ENCODE measurements around the gene PRKCI.
"Not testable (repeated sequence)": the region's sequence is repeated elsewhere in the genome, so short reads cannot be mapped to it uniquely, and the experiment has no call there.

The PRKCI gene

DNA sequence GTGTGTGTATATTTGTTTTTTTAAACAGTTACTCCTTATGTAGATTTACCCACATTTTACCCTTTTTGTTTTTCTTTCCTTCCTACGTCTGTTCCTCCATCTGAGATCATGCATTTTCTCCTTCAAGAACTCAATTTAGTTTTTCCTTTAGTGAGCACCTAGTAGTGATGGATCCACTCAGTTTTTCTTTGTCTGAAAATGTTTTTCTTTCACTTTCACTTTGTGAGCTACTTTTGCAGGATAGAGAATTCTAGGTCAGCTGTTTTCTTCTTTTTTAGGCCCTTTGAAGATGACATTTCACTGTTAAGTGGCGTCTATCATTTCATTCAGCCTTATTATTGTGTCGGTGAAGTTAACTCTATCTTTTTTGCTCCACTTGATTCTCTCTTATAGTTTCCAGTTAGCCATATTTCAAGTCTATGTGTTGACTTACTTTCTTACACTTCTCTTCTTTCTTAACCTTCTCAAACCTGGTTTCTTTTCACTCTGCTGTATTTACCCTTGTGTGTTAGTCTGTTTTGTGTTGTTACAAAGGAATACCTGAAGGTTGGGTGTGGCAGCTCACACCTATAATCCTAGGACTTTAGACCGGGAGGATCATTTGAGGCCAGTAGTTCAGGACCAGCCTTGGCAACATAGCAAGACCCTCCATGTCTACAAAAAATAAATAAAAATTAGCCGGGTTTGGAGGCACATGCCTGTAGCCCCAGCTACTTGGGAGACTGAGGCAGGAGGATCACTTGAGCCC lies 55.8 kb downstream of the PRKCI start:
- in situ Hi-C loops (cut with HindIII; ENCODE audit: low sequenced_read_pairs) = no loop called here

DNA sequence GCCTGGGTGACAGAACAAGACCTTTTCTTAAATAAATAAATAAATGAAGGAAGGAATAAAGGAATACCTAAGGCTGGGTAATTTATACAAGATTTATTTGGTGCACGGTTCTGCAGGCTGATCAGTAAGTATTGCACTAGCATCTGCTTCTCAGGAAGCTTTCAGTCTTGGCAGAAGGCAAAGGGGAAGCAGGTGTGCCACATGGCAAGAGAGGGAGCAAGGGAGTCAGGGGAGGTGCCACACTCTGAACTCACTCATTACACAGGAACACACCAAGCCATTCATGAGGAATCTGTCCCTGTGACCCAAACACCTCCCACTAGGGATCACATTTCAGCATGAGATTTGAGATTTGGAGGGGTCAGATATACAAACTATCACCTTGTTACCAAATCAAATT lies 56.4 kb downstream of the PRKCI start:
- in situ Hi-C loops (cut with HindIII; ENCODE audit: low sequenced_read_pairs) = no loop called here

DNA sequence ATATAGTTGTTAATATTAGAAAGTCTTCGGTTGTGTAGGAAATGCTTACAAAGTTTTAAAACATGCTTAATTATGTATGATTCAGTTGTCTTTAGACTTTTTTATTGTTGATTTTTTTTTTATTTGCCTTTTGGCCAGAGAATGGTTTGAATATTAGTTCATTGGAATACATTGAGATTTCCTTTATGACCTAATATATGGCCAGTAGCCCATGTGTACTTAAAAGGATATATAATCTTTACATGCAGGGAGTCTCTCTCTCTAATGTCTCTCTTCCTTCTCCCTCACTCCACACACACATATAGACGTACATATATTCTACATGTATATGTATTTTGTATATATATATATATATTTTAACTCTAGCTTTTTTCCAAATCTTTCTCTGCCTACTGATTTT lies 68.0 kb downstream of the PRKCI start:
- in situ Hi-C loops (cut with HindIII; ENCODE audit: low sequenced_read_pairs) = no loop called here

- in situ Hi-C loops (cut with HindIII; ENCODE audit: low sequenced_read_pairs) = no loop called here
These were observed 73.4 kb downstream of the PRKCI start for GRCh38 chr3:170295586-170295985.

- in situ Hi-C loops (cut with HindIII; ENCODE audit: low sequenced_read_pairs) = no loop called here
These were observed 74.5 kb downstream of the PRKCI start for GRCh38 chr3:170296703-170297102.

- in situ Hi-C loops (cut with HindIII; ENCODE audit: low sequenced_read_pairs) = no loop called here
These were observed 79.2 kb downstream of the PRKCI start for GRCh38 chr3:170301405-170301804.

DNA sequence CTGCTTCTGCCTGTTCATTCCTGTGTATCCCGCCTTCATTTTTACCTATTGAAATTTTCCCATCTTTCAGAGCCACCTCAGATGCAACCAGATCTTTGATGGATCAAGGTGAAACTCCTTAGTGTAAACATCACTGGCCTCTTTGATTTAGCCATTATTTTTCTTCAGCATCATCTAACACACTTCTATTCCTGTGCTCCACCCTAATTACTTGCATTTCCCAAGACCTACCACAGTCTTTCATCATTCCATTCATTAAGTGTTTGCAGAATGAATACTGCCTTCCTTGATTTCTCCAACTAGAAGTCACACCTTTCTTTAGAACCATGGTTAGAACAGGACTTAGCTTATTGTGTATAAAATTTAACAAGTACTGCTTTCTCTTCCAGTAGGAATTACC lies 79.8 kb downstream of the PRKCI start:
- in situ Hi-C loops (cut with HindIII; ENCODE audit: low sequenced_read_pairs) = no loop called here

GRCh38 chr3:170306015-170306414 lies 83.8 kb downstream of the PRKCI start:
- in situ Hi-C loops (cut with HindIII; ENCODE audit: low sequenced_read_pairs) = no loop called here

DNA sequence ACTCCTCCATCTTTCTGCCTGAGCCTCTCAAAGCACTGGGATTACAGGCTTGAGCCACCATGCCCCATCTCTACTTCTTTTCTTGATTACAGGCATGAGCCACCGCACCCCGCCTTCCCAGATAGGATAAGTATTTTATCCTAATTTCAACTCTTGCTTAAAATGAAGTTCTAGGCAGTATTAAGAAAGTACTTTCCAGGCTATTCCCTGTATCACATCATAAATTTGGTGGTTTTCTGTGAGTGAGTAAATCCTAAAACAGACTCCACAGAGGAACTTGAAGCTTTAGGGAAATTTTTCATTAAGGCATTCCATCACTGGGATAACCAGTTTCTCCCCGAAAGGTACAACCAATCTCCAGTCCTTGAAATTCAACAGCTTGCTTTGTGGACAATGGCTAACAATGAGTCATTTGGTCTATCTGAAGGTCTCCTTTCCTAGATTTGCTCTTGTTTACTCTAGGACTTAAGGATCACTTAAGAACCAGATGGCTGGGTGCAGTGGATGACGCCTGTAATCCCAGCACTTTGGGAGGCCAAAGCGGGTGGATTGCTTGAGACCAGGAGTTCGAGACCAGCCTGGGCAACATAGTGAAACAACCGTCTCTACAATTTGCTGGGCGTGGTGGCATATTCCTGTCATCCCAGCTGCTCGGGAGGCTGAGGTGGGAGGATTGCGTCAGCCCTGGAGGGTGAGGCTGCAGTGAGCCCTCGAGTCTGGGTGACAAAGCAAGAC lies 85.6 kb downstream of the PRKCI start:
- in situ Hi-C loops (cut with HindIII; ENCODE audit: low sequenced_read_pairs) = no loop called here

- in situ Hi-C loops (cut with HindIII; ENCODE audit: low sequenced_read_pairs) = no loop called here
These were observed 86.8 kb downstream of the PRKCI start for GRCh38 chr3:170309046-170309445.

- in situ Hi-C loops (cut with HindIII; ENCODE audit: low sequenced_read_pairs) = loop anchor here (5.0 kb wide), 1 partner anchor 69 kb away; no protein-coding TSS in a partner anchor
These were observed 95.7 kb downstream of the PRKCI start for GRCh38 chr3:170317954-170318353.

GRCh38 chr3:170320461-170321121 lies 98.4 kb downstream of the PRKCI start:
- in situ Hi-C loops (cut with HindIII; ENCODE audit: low sequenced_read_pairs) = loop anchor here (5.0 kb wide), 1 partner anchor 48 kb away; no protein-coding TSS in a partner anchor

DNA sequence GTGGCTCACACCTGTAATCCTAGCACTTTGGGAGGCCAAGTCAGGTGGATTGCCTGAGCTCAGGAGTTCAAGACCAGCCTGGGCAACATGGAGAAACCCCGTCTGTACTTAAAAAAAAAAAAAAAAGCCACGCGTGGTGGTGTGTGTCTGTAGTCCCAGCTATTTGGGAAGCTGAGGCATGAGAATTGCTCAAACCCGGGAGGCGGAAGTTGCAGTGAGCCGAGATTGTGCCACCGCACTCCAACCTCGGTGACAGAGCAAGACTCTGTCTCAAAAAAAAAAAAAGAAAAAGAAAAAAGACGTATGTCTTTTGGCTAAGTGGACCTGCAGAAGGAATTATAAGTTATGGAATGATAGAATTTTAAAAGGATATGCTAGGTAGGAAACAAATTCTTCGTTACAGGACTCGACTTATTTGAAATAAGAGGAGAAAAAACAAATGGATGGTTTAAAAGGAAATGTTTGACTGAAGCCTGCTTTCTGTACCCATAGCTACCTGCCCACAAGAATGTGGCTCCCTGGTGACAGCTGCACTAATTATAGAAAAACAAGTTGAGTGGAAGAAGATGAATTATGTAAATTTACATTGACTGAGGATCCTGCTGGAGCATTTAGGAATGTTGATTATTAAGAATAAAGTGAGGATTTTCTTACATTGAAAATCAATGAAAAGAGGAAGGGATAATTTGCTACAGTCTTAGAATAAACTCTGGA lies 99.3 kb downstream of the PRKCI start:
- in situ Hi-C loops (cut with HindIII; ENCODE audit: low sequenced_read_pairs) = loop anchor here (5.0 kb wide), 1 partner anchor 49 kb away; no protein-coding TSS in a partner anchor

- in situ Hi-C loops (cut with HindIII; ENCODE audit: low sequenced_read_pairs) = loop anchor here (5.0 kb wide), 1 partner anchor 50 kb away; no protein-coding TSS in a partner anchor
These were observed 100.5 kb downstream of the PRKCI start for GRCh38 chr3:170322566-170323269.

DNA sequence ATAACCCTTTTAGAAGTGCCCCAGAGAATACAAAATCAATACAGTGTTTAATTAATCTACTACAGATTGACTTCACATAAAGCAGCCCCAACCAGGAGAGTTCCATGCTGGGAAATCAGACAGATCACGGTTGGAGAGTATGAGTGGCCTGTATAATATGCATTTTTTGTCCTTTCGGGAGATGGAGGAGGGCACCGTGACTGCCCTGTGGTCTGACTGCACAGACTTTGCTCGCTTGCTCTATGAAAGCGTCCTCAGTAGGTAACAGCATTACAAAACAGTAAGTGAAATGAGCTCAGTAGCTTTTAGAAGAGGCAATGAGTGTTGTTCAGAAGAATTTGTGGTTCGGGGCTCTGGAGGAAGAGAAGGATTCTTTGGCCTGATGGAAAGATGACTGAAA lies 101.1 kb downstream of the PRKCI start:
- in situ Hi-C loops (cut with HindIII; ENCODE audit: low sequenced_read_pairs) = loop anchor here (5.0 kb wide), 1 partner anchor 51 kb away; no protein-coding TSS in a partner anchor

GRCh38 chr3:170324962-170325361 lies 102.7 kb downstream of the PRKCI start:
- in situ Hi-C loops (cut with HindIII; ENCODE audit: low sequenced_read_pairs) = loop anchor here (5.0 kb wide), 1 partner anchor 53 kb away; no protein-coding TSS in a partner anchor

- in situ Hi-C loops (cut with HindIII; ENCODE audit: low sequenced_read_pairs) = no loop called here
These were observed 105.0 kb downstream of the PRKCI start for GRCh38 chr3:170327040-170327808.

DNA sequence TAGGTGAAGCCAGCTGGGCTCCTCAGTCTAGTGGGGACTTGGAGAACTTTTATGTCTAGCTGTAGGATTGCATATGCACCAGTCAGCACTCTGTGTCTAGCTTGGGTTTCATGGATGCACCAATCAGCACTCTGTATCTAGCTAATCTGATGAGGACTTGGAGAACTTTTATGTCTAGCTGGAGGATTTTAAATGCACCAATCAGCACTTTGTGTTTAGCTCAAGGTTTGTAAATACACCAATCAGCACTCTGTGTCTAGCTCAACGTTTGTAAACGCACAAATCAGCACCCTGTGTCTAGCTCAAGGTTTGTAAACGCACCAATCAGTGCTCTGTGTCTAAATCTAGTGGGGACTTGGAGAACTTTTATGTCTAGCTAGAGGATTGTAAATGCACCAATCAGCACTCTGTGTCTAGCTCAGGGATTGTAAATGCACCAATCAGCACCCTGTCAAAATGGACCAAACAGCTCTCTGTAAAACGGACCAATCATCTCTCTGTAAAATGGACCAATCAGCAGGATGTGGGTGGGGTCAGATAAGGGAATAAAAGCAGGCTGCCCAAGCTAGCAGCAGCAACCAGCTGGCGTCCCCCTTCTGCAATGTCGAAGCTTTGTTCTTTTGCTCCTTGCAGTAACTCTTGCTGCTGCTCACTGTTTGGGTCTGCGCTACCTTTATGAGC lies 105.8 kb downstream of the PRKCI start:
- in situ Hi-C loops (cut with HindIII; ENCODE audit: low sequenced_read_pairs) = not testable (repeated sequence)

DNA sequence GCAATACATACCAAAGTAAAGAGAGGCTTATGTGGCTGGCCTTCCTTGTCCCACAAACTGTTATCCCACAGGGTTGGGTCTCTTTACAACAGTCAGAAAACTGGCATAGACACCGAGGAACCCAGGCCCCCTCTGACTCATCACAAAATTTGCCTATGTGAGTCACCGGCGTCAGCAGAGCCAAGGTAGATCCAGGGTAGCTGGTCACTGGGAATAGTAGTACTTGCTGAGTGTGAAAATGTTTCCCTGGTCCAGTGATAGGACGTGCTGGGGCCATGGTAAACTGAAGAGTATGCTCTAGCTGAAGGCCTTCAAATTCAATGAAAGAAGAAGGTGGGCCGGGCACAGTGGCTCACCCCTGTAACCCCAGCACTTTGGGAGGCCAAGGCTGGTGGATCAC lies 108.1 kb downstream of the PRKCI start:
- in situ Hi-C loops (cut with HindIII; ENCODE audit: low sequenced_read_pairs) = no loop called here
